Measurements from ENCODE around the gene LRBA.

GRCh38 chr4:150355858-150356455, 659.1 kb downstream of the LRBA start:
- TF ChIP-seq POLR2A (IDR thresholded peaks at IDR 0.05; ENCODE audit: low read depth, low read length) = no peak
- TF ChIP-seq POLR2AphosphoS5 (IDR thresholded peaks at IDR 0.05; ENCODE audit: low read depth, low read length) = no peak
- TF ChIP-seq TAF1 (IDR thresholded peaks at IDR 0.05; ENCODE audit: low read depth, low read length) = no peak
- TF ChIP-seq POU2F2 (IDR thresholded peaks at IDR 0.05; ENCODE audit: low read depth, low read length) = no peak
- no peak for TF ChIP-seq PAX5 (IDR thresholded peaks at IDR 0.05; ENCODE audit: insufficient read depth, low read length, severe bottlenecking)

All from GM12891 (cell line).